Transverse colon (tissue), 4 donors: ENCODE results near the gene ZFPM1. TPM values are rescaled to one million over a fixed set of nuclear protein-coding genes. Genes with fewer than 3 reads are reported as not detected.

ENCODE experiments used
- DNase-seq: peaks from one replicate; pipeline ENCODE4 v3.0.0-alpha.2; 2019
- H3K27ac ChIP-seq, 4 donors: fragments of 200-600 bp; sonication (generic); 2 replicates each; pipeline ENCODE4 v1.5.1; 2016 to 2018; ENCODE audit warnings: inconsistent platforms in 4 of 4
- H3K27me3 ChIP-seq: fragments of 200-600 bp; sonication (generic); 2 replicates; pipeline ENCODE4 v1.5.1; 2017; ENCODE audit warnings: inconsistent platforms
- H3K36me3 ChIP-seq, 4 donors: fragments of 200-600 bp; sonication (generic); 2 replicates each; pipeline ENCODE4 v1.5.1; 2017 to 2019; ENCODE audit warnings: inconsistent platforms in 4 of 4
- H3K4me1 ChIP-seq, 4 donors: fragments of 200-600 bp; sonication (generic); 2 replicates each; pipeline ENCODE4 v1.5.1; 2017 to 2020; ENCODE audit warnings: inconsistent platforms in 4 of 4
- H3K4me3 ChIP-seq, 4 donors: fragments of 200-600 bp; sonication (generic); 1 replicate in 1 of 4; 2 replicates in 3 of 4; pipeline versions ENCODE4 v1.5.1 to v1.6.1; 2017 to 2019; ENCODE audit warnings: inconsistent platforms in 4 of 4
- H3K9me3 ChIP-seq, 2 donors: fragments of 200-600 bp; sonication (generic); 2 replicates each; pipeline ENCODE4 v1.5.1; 2017 to 2019; ENCODE audit warnings: inconsistent platforms in 2 of 2
- CTCF ChIP-seq, 5 experiments: fragments of 200-600 bp in 3 of 5; fragments of 450-650 bp in 2 of 5; sonication (generic) in 3 of 5; IDR thresholded peaks; 1 replicate in 2 of 5; 2 replicates in 3 of 5; pipeline ENCODE4 v1.5.1; 2016 to 2017; ENCODE audit warnings: antibody characterized with exemption in 5 of 5, inconsistent platforms in 3 of 5, mild to moderate bottlenecking in 2 of 5, moderate library complexity in 1 of 5
- EP300 ChIP-seq: sonication (generic); formaldehyde crosslinking; IDR thresholded peaks from one replicate; pipeline ENCODE4 v1.6.1; 2017; ENCODE audit warnings: antibody characterized with exemption, low read depth
- POLR2A ChIP-seq: fragments of 450-650 bp; IDR thresholded peaks from one replicate; pipeline ENCODE4 v1.6.1; 2016; ENCODE audit warnings: antibody characterized with exemption, mild to moderate bottlenecking, moderate library complexity
- POLR2AphosphoS5 ChIP-seq, 3 donors: sonication (generic); formaldehyde crosslinking; IDR thresholded peaks; one replicate each; pipeline ENCODE4 v1.6.1; 2016; ENCODE audit warnings: antibody characterized with exemption in 3 of 3
- WGBS, 2 donors: methylation state at CpG; one replicate each; pipeline ENCODE4 v1.1.5; 2018; ENCODE audit warnings: low coverage in 1 of 2; 5-methylcytosine and 5-hydroxymethylcytosine counted together
- in situ Hi-C, 4 donors: fragments of 200-750 bp; cut with MboI; loops; one replicate each; pipeline versions ENCODE4 v1.15.0 to v1.15.1; 2017; ENCODE audit warnings: low sequenced_read_pairs in 3 of 4, low pct_ligation_motif_present in 1 of 4, low pct_unique_long_range_greater_than_20kb in 1 of 4
- intact Hi-C: fragments of 100-400 bp; cut with DNase I; formaldehyde crosslinking; loops from one replicate; pipeline ENCODE4 v1.15.1; 2023; ENCODE audit warnings: low total_unique reads
- total RNA-seq, 4 donors: library from RNA; depleted of rRNA; stranded (reverse); fragments of >200 nt; gene quantifications; one replicate each; pipeline ENCODE4 v1.1.0, GENCODE V29; 2016

The ZFPM1 gene
- total RNA-seq, 4 donors from 2014 or later, result 1.2 to 4.6 (median 3.1) TPM

- Histone ChIP-seq H3K4me1 (peaks cover 10 to 21% (median 16%) of the 10 kb centered on the region in 4 donors), H3K27me3 (no peaks in the 10 kb centered on the region), H3K4me3 (peak overlapping the region in 3 of 4 donors; percentile 40 to 81 (median 49)), H3K9me3 (no peaks in the 10 kb centered on the region), H3K27ac (peak overlapping the region in 2 of 4 donors; percentile 4 to 77), H3K36me3 (no peaks in the 10 kb centered on the region)
- intact Hi-C loops, result no loop called here
- no peak for TF ChIP-seq POLR2AphosphoS5 (IDR thresholded peaks at IDR 0.05)
- TF ChIP-seq EP300, result no peak
- TF ChIP-seq POLR2A, result no peak
- no peak for TF ChIP-seq CTCF (IDR thresholded peaks at IDR 0.05)
- DNase-seq, result no peak
- WGBS, 2 donors, result 82% methylated on average over 36 of the region's 37 CpGs; no CpG with 5 or more reads in 1 of the 2 donors
- in situ Hi-C loops, result no loop called here
These were observed 79.6 kb downstream of the ZFPM1 start for GRCh38 chr16:88532434-88533241.

- WGBS, 2 donors, result 52% methylated on average over 46 of the region's 79 CpGs; no CpG with 5 or more reads in 1 of the 2 donors
- in situ Hi-C loops (no loop called here), intact Hi-C loops (no loop called here)
- TF ChIP-seq EP300 (no peak), POLR2AphosphoS5 (IDR thresholded peaks at IDR 0.05) (no peak), POLR2A (no peak), CTCF (IDR thresholded peaks at IDR 0.05) (no peak)
- DNase-seq, result no peak
- Histone ChIP-seq H3K4me3 (peak overlapping the region; percentile 26 to 81 (median 44)), H3K27me3 (peaks cover 4% of the 10 kb centered on the region), H3K4me1 (peaks cover 10 to 20% (median 15%) of the 10 kb centered on the region in 4 donors), H3K9me3 (no peaks in the 10 kb centered on the region), H3K27ac (peak overlapping the region; percentile 4 to 86 (median 74)), H3K36me3 (no peaks in the 10 kb centered on the region)
These were observed 80.4 kb downstream of the ZFPM1 start for GRCh38 chr16:88533381-88533917.

GRCh38 chr16:88533932-88534637, 81.0 kb downstream of the ZFPM1 start:
- intact Hi-C loops (no loop called here), in situ Hi-C loops (no loop called here)
- H3K4me1 ChIP-seq, result peaks cover 10 to 20% (median 15%) of the 10 kb centered on the region in 4 donors
- peaks cover 10% of the 10 kb centered on the region for H3K27me3 ChIP-seq
- H3K4me3 ChIP-seq, result peak overlapping the region; percentile 54 to 86 (median 72)
- DNase-seq, result peak; percentile 84
- H3K9me3 ChIP-seq, result no peaks in the 10 kb centered on the region
- WGBS, 2 donors, result 8% methylated on average over 22 of the region's 114 CpGs; no CpG with 5 or more reads in 1 of the 2 donors
- H3K36me3 ChIP-seq, result no peaks in the 10 kb centered on the region
- TF ChIP-seq CTCF (IDR thresholded peaks at IDR 0.05) (no peak), POLR2AphosphoS5 (IDR thresholded peaks at IDR 0.05) (peak in 2 of 3 donors; percentile 81 to 86), POLR2A (peak; percentile 54)
- H3K27ac ChIP-seq, result peak overlapping the region; percentile 86 to 95 (median 92)

- peak; percentile 65 for DNase-seq
- Histone ChIP-seq H3K4me3 (peak overlapping the region; percentile 54 to 86 (median 72)), H3K4me1 (peaks cover 10 to 20% (median 15%) of the 10 kb centered on the region in 4 donors)
These were observed 81.6 kb downstream of the ZFPM1 start for GRCh38 chr16:88534638-88535190.

More at GRCh38 chr16:88534638-88535190, 81.6 kb downstream of the ZFPM1 start:
- intact Hi-C loops (no loop called here), in situ Hi-C loops (no loop called here)
- no peaks in the 10 kb centered on the region for H3K9me3 ChIP-seq
- H3K27ac ChIP-seq, result peak overlapping the region; percentile 86 to 95 (median 92)
- TF ChIP-seq CTCF (IDR thresholded peaks at IDR 0.05), result peak in 3 of 5 experiments; percentile 13 to 46 (median 24)
- TF ChIP-seq EP300, result no peak
- TF ChIP-seq POLR2A, result no peak
- H3K36me3 ChIP-seq, result no peaks in the 10 kb centered on the region
- 22 to 23% methylated on average over 6 to 26 of the region's 65 CpGs for WGBS, 2 donors
- H3K27me3 ChIP-seq, result peaks cover 17% of the 10 kb centered on the region
